Measurements from ENCODE around the gene CDKN1B. TPM values are rescaled to one million over a fixed set of nuclear protein-coding genes. Genes with fewer than 3 reads are reported as not detected.

The CDKN1B gene
- total and polyA plus RNA-seq, 2 donors from 2014 or later = 27.9 to 52.3 TPM

- H3K4me1 ChIP-seq (ENCODE audit: control insufficient read depth in 2 of 3, insufficient read depth in 2 of 3, low read depth in 1 of 3, low read length in 3 of 3) = peaks cover 5 to 6% (median 6%) of the 10 kb centered on the region in 3 donors
- peak overlapping the region; percentile 55 to 82 (median 74) for H3K4me3 ChIP-seq (ENCODE audit: low read length in 3 of 3)
- TF ChIP-seq CTCF (IDR thresholded peaks at IDR 0.05; ENCODE audit: borderline replicate concordance, extremely low read depth, insufficient read depth) = no peak
- no peak for DNase-seq
- H3K9ac ChIP-seq (ENCODE audit: low read length in 3 of 3) = peak overlapping the region; percentile 23 to 94 (median 86)
- H3K27me3 ChIP-seq (ENCODE audit: control insufficient read depth, insufficient read depth, low read length) = no peaks in the 10 kb centered on the region
- peaks cover 3 to 19% (median 6%) of the 10 kb centered on the region in 3 donors for H3K36me3 ChIP-seq (ENCODE audit: control insufficient read depth in 2 of 3, insufficient read depth in 3 of 3, low read length in 3 of 3)
- intact Hi-C loops (cut with DNase I) = no loop called here
- no peaks in the 10 kb centered on the region for H3K9me3 ChIP-seq (ENCODE audit: control insufficient read depth in 2 of 3, insufficient read depth in 1 of 3, low read length in 3 of 3)
- FAIRE-seq = no peak
- H3K27ac ChIP-seq (ENCODE audit: low read depth in 2 of 2, low read length in 2 of 2) = peak overlapping the region; percentile 64 to 98
Measured at GRCh38 chr12:12723149-12723680, 6.0 kb downstream of the CDKN1B start.

DNA sequence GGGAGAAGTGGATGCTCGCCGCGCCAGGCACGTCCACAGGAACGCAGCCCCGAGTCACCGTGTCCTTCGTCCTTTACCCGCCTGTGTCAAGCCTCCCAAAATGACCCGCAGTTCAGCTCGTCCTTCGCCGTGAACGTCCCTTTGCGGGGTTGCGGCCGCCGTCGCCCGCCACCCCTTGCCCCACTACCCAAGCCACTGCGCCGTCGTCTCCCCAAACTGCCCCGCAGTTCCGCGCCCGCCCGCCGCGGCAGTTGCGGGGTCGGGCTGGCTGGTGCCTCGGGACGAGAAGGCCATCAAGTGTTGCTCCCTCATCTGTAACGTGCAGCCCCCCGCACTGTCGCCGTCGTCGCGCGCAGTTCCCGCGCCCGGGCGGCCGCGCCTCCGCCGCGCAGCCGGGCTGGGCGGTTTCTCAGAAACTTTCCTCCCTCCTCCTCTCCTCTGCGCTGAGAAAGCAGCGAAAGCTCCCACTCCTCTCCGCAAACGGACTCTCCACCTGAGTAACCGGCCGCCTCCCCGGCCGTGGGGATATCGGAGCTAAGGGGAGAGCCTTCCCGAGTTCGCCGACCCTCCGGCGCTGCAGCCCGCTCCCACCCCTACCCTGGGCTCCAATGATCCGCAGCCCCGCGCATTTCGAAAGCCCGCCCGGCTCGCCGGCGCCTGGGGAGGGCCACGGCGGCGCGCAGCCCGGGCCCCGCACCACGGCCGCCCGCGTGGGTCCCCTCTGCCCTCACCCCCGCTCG, 6.7 kb downstream of the CDKN1B start:
- DNase-seq (peak in 4 of 5 donors; percentile 59 to 82 (median 76)), FAIRE-seq (no peak)
- peak overlapping the region; percentile 55 to 82 (median 74) for H3K4me3 ChIP-seq (ENCODE audit: low read length in 3 of 3)
- TF ChIP-seq CTCF (IDR thresholded peaks at IDR 0.05; ENCODE audit: borderline replicate concordance, extremely low read depth, insufficient read depth) = no peak
- H3K27me3 ChIP-seq (ENCODE audit: control insufficient read depth, insufficient read depth, low read length) = no peaks in the 10 kb centered on the region
- H3K9ac ChIP-seq (ENCODE audit: low read length in 3 of 3) = peak overlapping the region; percentile 32 to 94 (median 86)
- peaks cover 3 to 19% (median 6%) of the 10 kb centered on the region in 3 donors for H3K36me3 ChIP-seq (ENCODE audit: control insufficient read depth in 2 of 3, insufficient read depth in 3 of 3, low read length in 3 of 3)
- peak overlapping the region; percentile 97 to 98 for H3K27ac ChIP-seq (ENCODE audit: low read depth in 2 of 2, low read length in 2 of 2)
- no peaks in the 10 kb centered on the region for H3K9me3 ChIP-seq (ENCODE audit: control insufficient read depth in 2 of 3, insufficient read depth in 1 of 3, low read length in 3 of 3)
- intact Hi-C loops (cut with DNase I) = no loop called here
- H3K4me1 ChIP-seq (ENCODE audit: control insufficient read depth in 2 of 3, insufficient read depth in 2 of 3, low read depth in 1 of 3, low read length in 3 of 3) = peaks cover 5 to 6% (median 6%) of the 10 kb centered on the region in 3 donors

DNA sequence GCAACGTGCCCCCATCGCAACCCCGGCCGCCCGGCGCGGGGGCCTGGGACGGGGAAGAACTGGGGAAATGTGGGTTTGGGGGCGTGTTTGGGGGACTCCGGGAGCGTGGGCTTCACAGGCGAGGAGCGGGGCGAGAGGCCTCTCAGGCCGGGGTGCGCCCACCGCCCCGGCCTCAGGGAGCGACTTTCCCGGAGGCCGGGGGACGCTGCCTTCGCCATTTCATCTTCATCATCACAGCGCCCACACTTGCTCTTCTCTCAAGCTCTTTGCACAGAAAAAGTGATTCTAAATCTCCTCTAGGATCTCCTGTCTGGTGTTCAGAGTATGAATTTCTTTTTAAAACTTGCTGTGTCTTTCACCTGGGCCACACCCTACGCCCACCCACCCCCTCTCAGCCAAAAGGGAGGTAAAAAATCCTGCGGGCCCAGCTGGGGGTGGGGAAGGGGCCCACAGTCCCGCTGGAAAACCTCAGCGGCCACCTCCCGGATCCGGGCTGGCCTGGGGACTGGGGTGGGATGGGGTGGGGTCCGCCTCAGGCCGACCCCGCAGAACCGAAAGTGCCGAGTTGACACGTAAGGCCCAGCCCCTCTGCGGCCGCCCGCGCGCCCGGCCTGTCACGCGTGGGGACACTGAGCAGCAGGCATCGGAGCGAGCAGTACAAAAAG, 7.4 kb downstream of the CDKN1B start:
- intact Hi-C loops (cut with DNase I) = no loop called here
- peaks cover under 1 to 12% (median 1%) of the 10 kb centered on the region in 3 donors for H3K36me3 ChIP-seq (ENCODE audit: control insufficient read depth in 2 of 3, insufficient read depth in 3 of 3, low read length in 3 of 3)

More for the DNA sequence above, 7.4 kb downstream of the CDKN1B start:
- peak overlapping the region; percentile 43 to 94 (median 86) for H3K9ac ChIP-seq (ENCODE audit: low read length in 3 of 3)
- H3K4me3 ChIP-seq (ENCODE audit: low read length in 3 of 3) = peak overlapping the region; percentile 59 to 82 (median 64)
- peaks cover under 1 to 5% (median under 1%) of the 10 kb centered on the region in 3 donors for H3K4me1 ChIP-seq (ENCODE audit: control insufficient read depth in 2 of 3, insufficient read depth in 2 of 3, low read depth in 1 of 3, low read length in 3 of 3)
- TF ChIP-seq CTCF (IDR thresholded peaks at IDR 0.05; ENCODE audit: borderline replicate concordance, extremely low read depth, insufficient read depth) = no peak
- no peaks in the 10 kb centered on the region for H3K27me3 ChIP-seq (ENCODE audit: control insufficient read depth, insufficient read depth, low read length)
- H3K27ac ChIP-seq (ENCODE audit: low read depth in 2 of 2, low read length in 2 of 2) = peak overlapping the region; percentile 97 to 98
- no peaks in the 10 kb centered on the region for H3K9me3 ChIP-seq (ENCODE audit: control insufficient read depth in 2 of 3, insufficient read depth in 1 of 3, low read length in 3 of 3)
- FAIRE-seq = no peak
- peak in 2 of 5 donors; percentile 29 to 60 for DNase-seq
